ENCODE results near the gene BICRAL. TPM values are rescaled to one million over a fixed set of nuclear protein-coding genes. Genes with fewer than 3 reads are reported as not detected.

The BICRAL gene
- total and polyA plus RNA-seq, 4 donors, result 1.7 to 6.8 (median 3.9) TPM

DNA sequence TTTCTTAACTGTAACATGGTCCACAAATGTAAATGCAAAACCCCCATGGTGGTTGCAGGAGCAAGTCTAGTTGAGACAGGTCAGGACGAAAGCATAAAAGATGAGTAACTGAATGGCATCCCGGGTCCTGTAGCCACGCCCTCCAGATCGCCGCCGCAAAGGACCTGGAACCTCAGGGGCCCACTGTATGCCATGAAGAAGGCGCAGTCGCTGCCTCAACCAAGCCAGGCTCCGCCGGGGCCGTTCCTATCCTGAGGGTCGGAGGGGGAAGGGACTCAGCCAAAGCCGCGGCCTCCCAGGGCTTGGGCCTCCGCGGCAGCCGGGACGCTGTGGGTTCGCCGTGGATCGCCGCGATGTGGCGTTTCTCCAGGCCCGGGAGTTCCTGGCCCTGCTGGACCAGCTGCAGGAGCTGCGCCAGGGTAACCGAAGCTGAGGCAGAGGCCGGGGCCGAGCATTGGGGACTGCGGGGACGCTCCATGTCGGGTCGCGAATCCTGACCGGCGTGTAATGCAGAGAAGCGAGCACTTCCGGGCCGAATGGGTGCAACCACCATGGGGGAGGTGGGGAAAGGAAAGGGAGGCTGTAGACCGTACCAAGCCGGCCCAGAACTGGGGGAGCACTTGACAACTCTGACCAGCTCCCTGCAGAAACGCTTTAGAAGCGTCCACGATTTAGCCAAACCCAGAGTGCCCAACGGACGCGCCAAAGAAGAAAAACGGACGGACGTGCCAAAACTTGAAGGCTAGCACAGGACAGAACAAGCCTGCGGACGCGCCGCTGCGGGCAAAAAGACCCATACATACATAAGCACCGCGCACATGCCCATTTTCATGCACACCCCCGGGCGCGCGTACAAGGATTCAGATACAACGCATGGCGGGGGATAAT is 108.7 kb downstream of the BICRAL start:
- peak; percentile 88 for DNase-seq (ENCODE audit: low spot score)
- Histone ChIP-seq H3K27ac (ENCODE audit: low read depth in 1 of 2, low read length in 2 of 2) (peak overlapping the region; percentile 85 to 87), H3K4me1 (ENCODE audit: control insufficient read depth in 4 of 4, insufficient read depth in 4 of 4, low read length in 3 of 4) (peaks cover 3 to 15% (median 10%) of the 10 kb centered on the region in 4 donors), H3K36me3 (ENCODE audit: control insufficient read depth in 4 of 4, insufficient read depth in 3 of 4, low read depth in 1 of 4, low read length in 3 of 4) (peaks cover 2 to 10% (median 8%) of the 10 kb centered on the region in 4 donors), H3K27me3 (ENCODE audit: control insufficient read depth in 4 of 4, insufficient read depth in 4 of 4, low read length in 3 of 4) (no peaks in the 10 kb centered on the region), H3K9me3 (ENCODE audit: control insufficient read depth in 4 of 4, low read length in 3 of 4) (no peaks in the 10 kb centered on the region), H3K9ac (ENCODE audit: low read depth in 1 of 2, low read length in 2 of 2) (peak overlapping the region; percentile 45 to 93), H3K4me3 (ENCODE audit: low read depth in 1 of 3, low read length in 3 of 3) (peak overlapping the region; percentile 72 to 88 (median 85))
- TF ChIP-seq NR2F2 (IDR thresholded peaks at IDR 0.05), result no peak
- TF ChIP-seq HNF4A (conservative IDR thresholded peaks at IDR 0.05), result no peak
- TF ChIP-seq HNF4G (IDR thresholded peaks at IDR 0.05), result no peak
- TF ChIP-seq GABPA (IDR thresholded peaks at IDR 0.05 in 1 of 2, conservative IDR thresholded peaks at IDR 0.05 in 1 of 2), result peak; percentile 58 to 88
- peak; percentile 88 for TF ChIP-seq YY1 (IDR thresholded peaks at IDR 0.05)
- peak in 1 of 2 donors; percentile 44 for TF ChIP-seq JUND (IDR thresholded peaks at IDR 0.05)
- TF ChIP-seq, protein P1, sequence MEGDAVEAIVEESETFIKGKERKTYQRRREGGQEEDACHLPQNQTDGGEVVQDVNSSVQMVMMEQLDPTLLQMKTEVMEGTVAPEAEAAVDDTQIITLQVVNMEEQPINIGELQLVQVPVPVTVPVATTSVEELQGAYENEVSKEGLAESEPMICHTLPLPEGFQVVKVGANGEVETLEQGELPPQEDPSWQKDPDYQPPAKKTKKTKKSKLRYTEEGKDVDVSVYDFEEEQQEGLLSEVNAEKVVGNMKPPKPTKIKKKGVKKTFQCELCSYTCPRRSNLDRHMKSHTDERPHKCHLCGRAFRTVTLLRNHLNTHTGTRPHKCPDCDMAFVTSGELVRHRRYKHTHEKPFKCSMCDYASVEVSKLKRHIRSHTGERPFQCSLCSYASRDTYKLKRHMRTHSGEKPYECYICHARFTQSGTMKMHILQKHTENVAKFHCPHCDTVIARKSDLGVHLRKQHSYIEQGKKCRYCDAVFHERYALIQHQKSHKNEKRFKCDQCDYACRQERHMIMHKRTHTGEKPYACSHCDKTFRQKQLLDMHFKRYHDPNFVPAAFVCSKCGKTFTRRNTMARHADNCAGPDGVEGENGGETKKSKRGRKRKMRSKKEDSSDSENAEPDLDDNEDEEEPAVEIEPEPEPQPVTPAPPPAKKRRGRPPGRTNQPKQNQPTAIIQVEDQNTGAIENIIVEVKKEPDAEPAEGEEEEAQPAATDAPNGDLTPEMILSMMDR (IDR thresholded peaks at IDR 0.05; ENCODE audit: low read depth, low read length, missing input control), result no peak
- no peak for TF ChIP-seq FOXA1 (IDR thresholded peaks at IDR 0.05)
- TF ChIP-seq, protein P2, sequence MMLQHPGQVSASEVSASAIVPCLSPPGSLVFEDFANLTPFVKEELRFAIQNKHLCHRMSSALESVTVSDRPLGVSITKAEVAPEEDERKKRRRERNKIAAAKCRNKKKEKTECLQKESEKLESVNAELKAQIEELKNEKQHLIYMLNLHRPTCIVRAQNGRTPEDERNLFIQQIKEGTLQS (IDR thresholded peaks at IDR 0.05), result peak; percentile 55
- TF ChIP-seq FOXA2 (IDR thresholded peaks at IDR 0.05), result no peak
- TF ChIP-seq, protein P3, sequence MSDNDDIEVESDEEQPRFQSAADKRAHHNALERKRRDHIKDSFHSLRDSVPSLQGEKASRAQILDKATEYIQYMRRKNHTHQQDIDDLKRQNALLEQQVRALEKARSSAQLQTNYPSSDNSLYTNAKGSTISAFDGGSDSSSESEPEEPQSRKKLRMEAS (IDR thresholded peaks at IDR 0.05), result peak; percentile 82
- peak; percentile 52 for TF ChIP-seq TAF1 (conservative IDR thresholded peaks at IDR 0.05)
- TF ChIP-seq, protein P4, sequence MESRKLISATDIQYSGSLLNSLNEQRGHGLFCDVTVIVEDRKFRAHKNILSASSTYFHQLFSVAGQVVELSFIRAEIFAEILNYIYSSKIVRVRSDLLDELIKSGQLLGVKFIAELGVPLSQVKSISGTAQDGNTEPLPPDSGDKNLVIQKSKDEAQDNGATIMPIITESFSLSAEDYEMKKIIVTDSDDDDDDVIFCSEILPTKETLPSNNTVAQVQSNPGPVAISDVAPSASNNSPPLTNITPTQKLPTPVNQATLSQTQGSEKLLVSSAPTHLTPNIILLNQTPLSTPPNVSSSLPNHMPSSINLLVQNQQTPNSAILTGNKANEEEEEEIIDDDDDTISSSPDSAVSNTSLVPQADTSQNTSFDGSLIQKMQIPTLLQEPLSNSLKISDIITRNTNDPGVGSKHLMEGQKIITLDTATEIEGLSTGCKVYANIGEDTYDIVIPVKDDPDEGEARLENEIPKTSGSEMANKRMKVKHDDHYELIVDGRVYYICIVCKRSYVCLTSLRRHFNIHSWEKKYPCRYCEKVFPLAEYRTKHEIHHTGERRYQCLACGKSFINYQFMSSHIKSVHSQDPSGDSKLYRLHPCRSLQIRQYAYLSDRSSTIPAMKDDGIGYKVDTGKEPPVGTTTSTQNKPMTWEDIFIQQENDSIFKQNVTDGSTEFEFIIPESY (IDR thresholded peaks at IDR 0.05), result no peak
- TF ChIP-seq EGR1 (IDR thresholded peaks at IDR 0.05; ENCODE audit: low read depth in 2 of 2), result no peak
- TF ChIP-seq, protein P5, sequence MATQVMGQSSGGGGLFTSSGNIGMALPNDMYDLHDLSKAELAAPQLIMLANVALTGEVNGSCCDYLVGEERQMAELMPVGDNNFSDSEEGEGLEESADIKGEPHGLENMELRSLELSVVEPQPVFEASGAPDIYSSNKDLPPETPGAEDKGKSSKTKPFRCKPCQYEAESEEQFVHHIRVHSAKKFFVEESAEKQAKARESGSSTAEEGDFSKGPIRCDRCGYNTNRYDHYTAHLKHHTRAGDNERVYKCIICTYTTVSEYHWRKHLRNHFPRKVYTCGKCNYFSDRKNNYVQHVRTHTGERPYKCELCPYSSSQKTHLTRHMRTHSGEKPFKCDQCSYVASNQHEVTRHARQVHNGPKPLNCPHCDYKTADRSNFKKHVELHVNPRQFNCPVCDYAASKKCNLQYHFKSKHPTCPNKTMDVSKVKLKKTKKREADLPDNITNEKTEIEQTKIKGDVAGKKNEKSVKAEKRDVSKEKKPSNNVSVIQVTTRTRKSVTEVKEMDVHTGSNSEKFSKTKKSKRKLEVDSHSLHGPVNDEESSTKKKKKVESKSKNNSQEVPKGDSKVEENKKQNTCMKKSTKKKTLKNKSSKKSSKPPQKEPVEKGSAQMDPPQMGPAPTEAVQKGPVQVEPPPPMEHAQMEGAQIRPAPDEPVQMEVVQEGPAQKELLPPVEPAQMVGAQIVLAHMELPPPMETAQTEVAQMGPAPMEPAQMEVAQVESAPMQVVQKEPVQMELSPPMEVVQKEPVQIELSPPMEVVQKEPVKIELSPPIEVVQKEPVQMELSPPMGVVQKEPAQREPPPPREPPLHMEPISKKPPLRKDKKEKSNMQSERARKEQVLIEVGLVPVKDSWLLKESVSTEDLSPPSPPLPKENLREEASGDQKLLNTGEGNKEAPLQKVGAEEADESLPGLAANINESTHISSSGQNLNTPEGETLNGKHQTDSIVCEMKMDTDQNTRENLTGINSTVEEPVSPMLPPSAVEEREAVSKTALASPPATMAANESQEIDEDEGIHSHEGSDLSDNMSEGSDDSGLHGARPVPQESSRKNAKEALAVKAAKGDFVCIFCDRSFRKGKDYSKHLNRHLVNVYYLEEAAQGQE (IDR thresholded peaks at IDR 0.05), result peak; percentile 74
- TF ChIP-seq RAD21 (IDR thresholded peaks at IDR 0.05), result peak in 1 of 2 donors; percentile 55
- peak; percentile 69 for TF ChIP-seq SP1 (IDR thresholded peaks at IDR 0.05)
- TF ChIP-seq RXRA (IDR thresholded peaks at IDR 0.05), result peak; percentile 39 to 42
- WGBS, result under 1% methylated on average over 63 of the region's 63 CpGs
